Gastroesophageal sphincter (tissue), 3 donors: Measurements from ENCODE around the gene EFR3B.

ENCODE experiments used
- EP300 ChIP-seq: sonication (generic); formaldehyde crosslinking; IDR thresholded peaks from one replicate; pipeline ENCODE4 v1.6.1; 2017; ENCODE audit warnings: antibody characterized with exemption, mild to moderate bottlenecking
- POLR2A ChIP-seq, 2 donors: fragments of 450-650 bp; IDR thresholded peaks; one replicate each; pipeline ENCODE4 v1.6.1; 2017; ENCODE audit warnings: antibody characterized with exemption in 2 of 2, mild to moderate bottlenecking in 2 of 2, moderate library complexity in 1 of 2
- POLR2AphosphoS5 ChIP-seq: sonication (generic); formaldehyde crosslinking; IDR thresholded peaks from one replicate; pipeline ENCODE4 v1.6.1; 2017; ENCODE audit warnings: antibody characterized with exemption
- TF ChIP-seq, protein P1 (sequence below), 4 experiments: fragments of 200-600 bp in 2 of 4; fragments of 450-650 bp in 2 of 4; sonication (generic) in 1 of 4; IDR thresholded peaks; one replicate each; pipeline ENCODE4 v1.5.1; 2017 to 2019; ENCODE audit warnings: antibody characterized with exemption in 4 of 4, mild to moderate bottlenecking in 2 of 4, moderate library complexity in 2 of 4

DNA sequence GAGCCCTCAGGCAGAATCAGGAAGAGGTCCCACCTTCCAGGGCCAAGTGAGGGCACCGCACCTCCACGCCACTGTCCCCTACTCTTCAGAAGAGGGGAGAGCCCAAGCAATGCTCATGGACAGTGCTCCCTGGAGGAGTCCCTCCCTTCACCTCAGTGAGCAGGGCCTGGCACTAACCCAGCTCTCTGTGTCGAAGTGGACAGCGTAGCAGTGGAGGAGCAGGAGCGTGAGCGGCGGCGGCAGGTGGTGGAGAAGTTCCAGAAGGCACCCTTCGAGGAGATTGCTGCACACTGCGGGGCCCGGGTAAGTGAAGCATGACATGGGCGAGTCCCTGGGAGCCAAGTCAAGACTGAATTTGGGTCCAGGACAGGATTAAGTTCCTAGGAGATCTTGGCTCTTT, 109.8 kb downstream of the EFR3B start:
- TF ChIP-seq, protein P1, sequence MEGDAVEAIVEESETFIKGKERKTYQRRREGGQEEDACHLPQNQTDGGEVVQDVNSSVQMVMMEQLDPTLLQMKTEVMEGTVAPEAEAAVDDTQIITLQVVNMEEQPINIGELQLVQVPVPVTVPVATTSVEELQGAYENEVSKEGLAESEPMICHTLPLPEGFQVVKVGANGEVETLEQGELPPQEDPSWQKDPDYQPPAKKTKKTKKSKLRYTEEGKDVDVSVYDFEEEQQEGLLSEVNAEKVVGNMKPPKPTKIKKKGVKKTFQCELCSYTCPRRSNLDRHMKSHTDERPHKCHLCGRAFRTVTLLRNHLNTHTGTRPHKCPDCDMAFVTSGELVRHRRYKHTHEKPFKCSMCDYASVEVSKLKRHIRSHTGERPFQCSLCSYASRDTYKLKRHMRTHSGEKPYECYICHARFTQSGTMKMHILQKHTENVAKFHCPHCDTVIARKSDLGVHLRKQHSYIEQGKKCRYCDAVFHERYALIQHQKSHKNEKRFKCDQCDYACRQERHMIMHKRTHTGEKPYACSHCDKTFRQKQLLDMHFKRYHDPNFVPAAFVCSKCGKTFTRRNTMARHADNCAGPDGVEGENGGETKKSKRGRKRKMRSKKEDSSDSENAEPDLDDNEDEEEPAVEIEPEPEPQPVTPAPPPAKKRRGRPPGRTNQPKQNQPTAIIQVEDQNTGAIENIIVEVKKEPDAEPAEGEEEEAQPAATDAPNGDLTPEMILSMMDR (IDR thresholded peaks at IDR 0.05): no peak
- TF ChIP-seq EP300 (no peak), POLR2AphosphoS5 (no peak), POLR2A (IDR thresholded peaks at IDR 0.05) (no peak)
